HFFc6 (cell line): ENCODE data around the gene PLEKHG4B. TPM values are rescaled to one million over a fixed set of nuclear protein-coding genes. Genes with fewer than 3 reads are reported as not detected.
A peak's percentile ranks its signal among the peaks of the same experiment; 100 is the strongest.

Experiments
- DNase-seq: peaks from one replicate; pipeline ENCODE4 v3.0.0-alpha.2; 2018
- H3K27ac Mint-ChIP-seq: 2 replicates; pipeline ENCODE4 v1.8.0; 2020; ENCODE audit warnings: mild to moderate bottlenecking, mixed read lengths
- H3K27me3 Mint-ChIP-seq: 2 replicates; pipeline ENCODE4 v1.8.0; 2021; ENCODE audit warnings: mild to moderate bottlenecking, moderate library complexity, mixed read lengths; ENCODE audit not compliant: insufficient read depth
- H3K36me3 Mint-ChIP-seq: 2 replicates; pipeline ENCODE4 v1.8.0; 2021; ENCODE audit warnings: low read depth, mixed read lengths
- H3K4me1 Mint-ChIP-seq: 2 replicates; pipeline ENCODE4 v1.8.0; 2020; ENCODE audit warnings: low read depth, mixed read lengths
- H3K4me3 Mint-ChIP-seq: 2 replicates; pipeline ENCODE4 v1.8.0; 2020; ENCODE audit warnings: mild to moderate bottlenecking, moderate library complexity, mixed read lengths
- H3K9me3 Mint-ChIP-seq: 2 replicates; pipeline ENCODE4 v1.8.0; 2020; ENCODE audit warnings: mild to moderate bottlenecking, mixed read lengths
- total RNA-seq, 6 experiments: library from RNA; stranded (reverse); fragmentation: NEBNext Ultra II Directional; extraction: Animal tissue kit (Norgen Biotek cat#: 25700); gene quantifications; 2 replicates in 1 of 6; 3 replicates in 5 of 6; pipeline ENCODE4 v1.2.3, GENCODE V29; 2021
- TF ChIP-seq, protein P1 (sequence below): fragments of 200-600 bp; sonication (generic); IDR thresholded peaks from 2 replicates; pipeline ENCODE4 v1.5.0; 2021; ENCODE audit warnings: antibody characterized with exemption, mild to moderate bottlenecking

The PLEKHG4B gene
- total RNA-seq, 6 experiments from 2014 or later: 0.66 to 4.3 (median 3.9) TPM

DNA sequence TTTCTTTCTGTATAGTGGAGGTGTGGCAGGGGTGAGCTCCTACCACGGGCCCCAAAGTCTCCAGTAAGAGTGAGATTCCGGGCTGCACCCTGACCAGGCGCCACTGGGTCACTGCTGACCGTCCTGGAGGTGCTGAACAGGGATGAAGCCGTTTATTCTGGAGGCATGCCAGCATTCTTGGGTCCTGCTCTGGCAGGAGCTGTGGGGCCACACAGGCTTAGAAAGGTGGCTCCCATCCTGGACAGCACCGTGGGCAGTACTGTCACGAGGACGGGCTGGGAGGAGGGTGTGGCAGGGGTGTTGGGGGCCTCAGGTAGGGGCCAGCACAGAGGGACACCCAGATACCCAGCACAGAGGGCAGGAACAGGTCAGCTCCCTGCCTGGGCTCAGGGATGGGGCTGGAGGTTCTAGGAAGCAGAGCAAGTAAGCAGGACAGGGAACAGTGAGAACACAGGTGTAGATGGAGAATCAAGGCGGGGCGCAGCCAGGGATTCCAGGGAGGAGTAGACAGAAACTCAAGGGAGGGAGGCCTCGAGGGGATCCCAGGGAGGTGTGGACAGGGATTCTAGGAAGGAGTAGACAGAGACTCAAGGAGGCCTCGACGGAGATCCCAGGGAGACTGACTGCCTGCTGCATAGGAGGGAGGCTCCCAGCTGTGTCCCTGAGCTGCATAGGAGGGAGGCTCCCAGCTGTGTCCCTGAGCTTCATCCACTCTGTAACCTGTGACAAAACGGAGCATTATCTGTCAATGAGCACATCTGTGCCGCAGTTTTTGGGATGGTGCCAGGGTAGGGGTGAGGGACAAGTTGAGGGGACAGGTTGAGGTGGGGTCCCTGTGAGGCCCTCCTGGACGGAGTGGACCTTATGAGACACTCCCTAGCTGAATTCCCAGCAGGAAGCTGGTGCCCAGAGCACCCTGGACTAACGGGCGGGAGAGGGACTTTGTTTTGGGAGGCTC is 1.1 kb upstream of the PLEKHG4B start:
- H3K27me3 Mint-ChIP-seq: peaks cover 65% of the 10 kb centered on the region
- H3K4me1 Mint-ChIP-seq: no peaks in the 10 kb centered on the region
- H3K9me3 Mint-ChIP-seq: peaks cover 2% of the 10 kb centered on the region
- peak overlapping the region; percentile 49; the same call in 1 of the 2 replicates for H3K27ac Mint-ChIP-seq
- H3K4me3 Mint-ChIP-seq: peak overlapping the region; percentile 58; the same call in 1 of the 2 replicates
- DNase-seq: no peak
- TF ChIP-seq, protein P1, sequence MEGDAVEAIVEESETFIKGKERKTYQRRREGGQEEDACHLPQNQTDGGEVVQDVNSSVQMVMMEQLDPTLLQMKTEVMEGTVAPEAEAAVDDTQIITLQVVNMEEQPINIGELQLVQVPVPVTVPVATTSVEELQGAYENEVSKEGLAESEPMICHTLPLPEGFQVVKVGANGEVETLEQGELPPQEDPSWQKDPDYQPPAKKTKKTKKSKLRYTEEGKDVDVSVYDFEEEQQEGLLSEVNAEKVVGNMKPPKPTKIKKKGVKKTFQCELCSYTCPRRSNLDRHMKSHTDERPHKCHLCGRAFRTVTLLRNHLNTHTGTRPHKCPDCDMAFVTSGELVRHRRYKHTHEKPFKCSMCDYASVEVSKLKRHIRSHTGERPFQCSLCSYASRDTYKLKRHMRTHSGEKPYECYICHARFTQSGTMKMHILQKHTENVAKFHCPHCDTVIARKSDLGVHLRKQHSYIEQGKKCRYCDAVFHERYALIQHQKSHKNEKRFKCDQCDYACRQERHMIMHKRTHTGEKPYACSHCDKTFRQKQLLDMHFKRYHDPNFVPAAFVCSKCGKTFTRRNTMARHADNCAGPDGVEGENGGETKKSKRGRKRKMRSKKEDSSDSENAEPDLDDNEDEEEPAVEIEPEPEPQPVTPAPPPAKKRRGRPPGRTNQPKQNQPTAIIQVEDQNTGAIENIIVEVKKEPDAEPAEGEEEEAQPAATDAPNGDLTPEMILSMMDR: no peak
- peaks cover under 1% of the 10 kb centered on the region; the same call in 1 of the 2 replicates for H3K36me3 Mint-ChIP-seq

DNA sequence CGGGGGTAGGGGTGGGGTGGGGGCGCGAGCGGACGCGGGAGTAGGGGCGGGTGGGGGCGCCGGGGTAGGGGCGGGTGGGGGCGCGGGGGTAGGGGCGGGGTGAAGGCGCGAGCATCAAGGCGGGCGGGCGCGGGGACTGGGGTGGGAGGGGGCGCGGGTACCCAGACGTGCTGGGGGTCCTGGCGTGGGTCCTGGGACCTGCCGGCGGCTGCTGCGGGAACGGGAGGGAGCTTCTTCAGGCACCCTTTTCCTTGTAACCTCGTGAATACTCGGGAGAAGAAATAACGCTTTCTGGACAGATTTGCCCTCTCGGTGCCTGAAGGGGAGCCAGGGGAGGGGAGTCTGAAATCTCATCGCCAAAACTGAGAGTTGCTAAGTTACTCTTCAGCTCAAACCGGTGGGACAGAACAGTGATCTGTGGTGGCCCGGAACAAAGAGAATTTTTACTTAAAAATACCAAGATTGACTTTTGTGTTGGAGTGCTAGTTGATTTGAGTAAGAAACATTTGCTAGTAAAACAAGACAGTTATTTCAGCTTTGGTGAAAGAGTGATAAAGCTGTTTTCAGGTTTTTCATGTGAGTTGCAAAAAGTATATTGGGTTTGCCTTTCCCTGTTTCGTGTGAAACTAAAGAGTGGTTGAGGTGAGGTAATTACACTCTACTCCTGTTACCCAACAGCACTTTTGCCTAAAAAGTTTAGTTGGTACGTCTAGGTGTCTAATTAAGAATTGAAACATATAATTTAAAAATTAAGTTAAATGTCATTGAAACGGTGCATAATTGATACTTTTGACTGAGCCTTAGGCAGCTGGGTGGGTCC is 643 bp downstream of the PLEKHG4B start:
- Mint-ChIP-seq H3K4me1 (no peaks in the 10 kb centered on the region), H3K4me3 (peak overlapping the region; percentile 61; the same call in 1 of the 2 replicates), H3K27ac (no peak overlapping the region), H3K9me3 (no peaks in the 10 kb centered on the region), H3K27me3 (peaks cover 75% of the 10 kb centered on the region), H3K36me3 (no peaks in the 10 kb centered on the region)
- TF ChIP-seq, protein P1: no peak
- no peak for DNase-seq

DNA sequence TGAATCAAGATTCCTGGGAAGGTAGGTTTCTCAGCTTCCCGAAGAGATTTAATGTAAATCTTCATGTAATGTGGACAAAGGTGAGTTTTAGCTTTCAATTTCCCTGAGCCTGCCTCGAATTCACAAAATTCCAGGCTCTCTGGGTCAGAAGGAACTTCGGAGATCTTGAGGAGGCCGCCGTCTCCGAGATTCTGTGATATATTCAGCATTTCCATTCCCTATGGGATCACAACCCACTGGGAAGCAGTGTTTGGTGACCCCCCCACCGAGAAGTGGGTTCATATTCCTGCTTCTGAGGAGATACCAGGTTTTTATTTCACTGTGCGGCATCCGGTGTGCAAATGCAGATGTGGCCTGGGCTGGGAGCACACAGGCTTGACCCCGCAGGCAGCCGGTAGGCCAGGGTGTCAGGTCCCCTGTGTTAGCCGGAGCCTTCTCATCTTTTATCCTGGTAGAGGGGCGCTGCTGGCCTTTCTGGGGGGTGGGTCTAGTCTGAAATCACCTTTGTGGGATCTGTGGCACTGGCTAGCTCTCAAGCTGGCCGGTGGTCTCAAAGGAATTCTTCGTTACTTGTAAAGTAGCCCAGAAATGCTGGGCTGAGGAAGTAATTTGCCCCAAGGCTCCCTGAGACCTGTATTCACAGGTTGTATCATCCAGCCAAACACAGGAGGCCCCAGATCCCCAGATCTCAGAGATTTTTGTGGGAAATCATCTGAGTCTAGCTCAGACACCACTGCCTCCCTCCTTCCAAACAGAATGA is 1.4 kb downstream of the PLEKHG4B start:
- Mint-ChIP-seq H3K27ac (no peak overlapping the region), H3K4me3 (no peak overlapping the region; the same call in 1 of the 2 replicates), H3K27me3 (peaks cover 76% of the 10 kb centered on the region), H3K9me3 (no peaks in the 10 kb centered on the region), H3K4me1 (no peaks in the 10 kb centered on the region), H3K36me3 (no peaks in the 10 kb centered on the region)
- TF ChIP-seq, protein P1: no peak
- no peak for DNase-seq

DNA sequence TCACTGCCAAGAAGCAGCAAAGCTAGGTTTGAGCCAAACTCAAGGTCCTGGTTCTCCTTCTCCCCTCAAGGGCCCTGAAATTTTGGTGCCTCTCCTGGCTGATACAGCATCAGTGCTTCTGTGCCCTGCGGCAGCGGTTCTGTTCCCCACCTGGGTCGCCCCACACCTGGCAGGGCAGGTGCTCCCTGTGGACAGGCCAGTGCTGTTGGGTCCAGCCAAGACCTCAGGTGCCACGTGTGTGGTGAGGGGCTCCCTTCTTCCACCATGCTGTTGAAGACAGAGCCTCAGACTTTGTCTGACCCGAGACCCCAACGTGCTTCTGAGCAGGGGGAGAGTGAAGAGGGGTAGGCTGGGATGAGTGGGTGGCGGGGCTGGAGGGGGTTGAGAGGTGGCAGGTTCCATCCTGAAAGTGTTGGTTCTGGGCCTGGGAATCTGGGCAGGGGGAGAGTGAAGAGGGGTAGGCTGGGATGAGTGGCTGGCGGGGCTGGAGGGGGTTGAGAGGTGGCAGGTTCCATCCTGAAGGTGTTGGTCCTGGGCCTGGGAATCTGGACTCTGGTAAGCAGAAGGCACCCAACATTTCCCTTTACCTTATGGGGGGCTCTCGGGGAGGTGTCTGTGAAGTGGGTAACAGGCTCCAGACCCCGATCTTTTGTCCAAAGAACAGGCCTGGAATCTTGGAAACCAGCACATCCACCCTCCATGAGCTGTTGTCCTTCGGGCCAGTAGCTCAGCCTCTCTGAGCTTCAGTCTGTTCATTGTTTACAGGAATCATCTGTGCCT is 2.3 kb downstream of the PLEKHG4B start:
- Mint-ChIP-seq H3K9me3 (no peaks in the 10 kb centered on the region), H3K36me3 (no peaks in the 10 kb centered on the region), H3K27ac (no peak overlapping the region), H3K4me1 (no peaks in the 10 kb centered on the region), H3K4me3 (no peak overlapping the region), H3K27me3 (peaks cover 68% of the 10 kb centered on the region)
- TF ChIP-seq, protein P1: no peak
- no peak for DNase-seq
